Astrocyte (in vitro differentiated cells and primary cell): ENCODE results near the gene PARP14.

Source experiments
- CTCF ChIP-seq: IDR thresholded peaks from 2 replicates; pipeline ENCODE4 v1.5.1; 2011; ENCODE audit warnings: low read depth, mild to moderate bottlenecking, inconsistent platforms, low read length, moderate library complexity; ENCODE audit not compliant: insufficient read depth
- EZH2 ChIP-seq: IDR thresholded peaks from 2 replicates; pipeline ENCODE4 v1.6.1; 2012; ENCODE audit warnings: mild to moderate bottlenecking, low read length, inconsistent platforms; ENCODE audit not compliant: insufficient read depth

- TF ChIP-seq CTCF (no peak), EZH2 (no peak)
Observed at GRCh38 chr3:122742234-122742633, 61.6 kb downstream of the PARP14 start.
